GM12874 (cell line): ENCODE results near the gene PHACTR1.

Experiments
- CTCF ChIP-seq: IDR thresholded peaks from 2 replicates; pipeline ENCODE4 v1.5.1; 2011; ENCODE audit warnings: low read depth, mild to moderate bottlenecking, control low read depth, low read length, moderate library complexity; ENCODE audit not compliant: insufficient read depth

The PHACTR1 gene

GRCh38 chr6:13285705-13286104 is 569.1 kb downstream of the PHACTR1 start:
- no peak for TF ChIP-seq CTCF

- TF ChIP-seq CTCF, result no peak
These were observed 569.6 kb downstream of the PHACTR1 start for GRCh38 chr6:13286181-13286580.

- no peak for TF ChIP-seq CTCF
These were observed 570.5 kb downstream of the PHACTR1 start for GRCh38 chr6:13287104-13287503.

- no peak for TF ChIP-seq CTCF
These were observed 571.9 kb downstream of the PHACTR1 start for GRCh38 chr6:13288481-13288880.

- TF ChIP-seq CTCF, result no peak
These were observed 572.4 kb downstream of the PHACTR1 start for GRCh38 chr6:13288969-13289391.

GRCh38 chr6:13289789-13290318 is 573.3 kb downstream of the PHACTR1 start:
- TF ChIP-seq CTCF, result no peak

GRCh38 chr6:13290335-13290734 is 573.8 kb downstream of the PHACTR1 start:
- TF ChIP-seq CTCF, result no peak
